Mucosa of descending colon (tissue), 3 donors: ENCODE data around the gene IFNLR1. TPM values are rescaled to one million over a fixed set of nuclear protein-coding genes. Genes with fewer than 3 reads are reported as not detected.
A peak's percentile ranks its signal among the peaks of the same experiment; 100 is the strongest.

ENCODE experiments used
- ATAC-seq: fragments of 200-7000 bp; cut with Tn5 transposase; one replicate; pipeline ENCODE4 v1.9.1; 2020; ENCODE audit warnings: mild to moderate bottlenecking, moderate library complexity
- DNase-seq, 3 donors: peaks; one replicate each; pipeline ENCODE4 v3.0.0-alpha.2; 2020
- H3K36me3 ChIP-seq: fragments of 200-600 bp; one replicate; pipeline ENCODE4 v1.8.0; 2021; ENCODE audit warnings: low read depth, mild to moderate bottlenecking
- H3K4me1 ChIP-seq: fragments of 200-600 bp; one replicate; pipeline ENCODE4 v1.8.0; 2021; ENCODE audit warnings: low read depth, mild to moderate bottlenecking
- H3K4me3 ChIP-seq: fragments of 200-600 bp; one replicate; pipeline ENCODE4 v1.8.0; 2021; ENCODE audit warnings: mild to moderate bottlenecking
- H3K9me3 ChIP-seq: fragments of 200-600 bp; one replicate; pipeline ENCODE4 v1.8.0; 2021; ENCODE audit warnings: mild to moderate bottlenecking
- CTCF ChIP-seq: fragments of 200-600 bp; IDR thresholded peaks from one replicate; pipeline ENCODE4 v1.8.0; 2022; ENCODE audit warnings: antibody characterized with exemption, mild to moderate bottlenecking
- intact Hi-C, 2 donors: fragments of 100-400 bp; cut with DNase I in 1 of 2; cut with micrococcal nuclease in 1 of 2; formaldehyde crosslinking; loops; one replicate each; pipeline versions ENCODE4 v1.11.0 to v1.11.1; 2022; cut with DNase I, micrococcal nuclease
- total RNA-seq, 3 donors: library from RNA; stranded (reverse); fragmentation: NEBNext Ultra II Directional in 2 of 3; extraction: Animal tissue kit (Norgen Biotek cat#: 25700) in 2 of 3; gene quantifications; one replicate each; pipeline versions ENCODE4 v1.2.1 to v1.2.4, GENCODE V29; 2021 to 2023
- donor health status: DM: no; HTN: no; CAD: no; lungs with moderate emphysema.
- donor health status: DM: no; HTN: no; CAD: no.
- donor health status: DM: no; HTN: yes; CAD: no.

IFNLR1 gene
- total RNA-seq, 3 donors from 2014 or later: 5.3 to 24.0 (median 18.8) TPM

- Histone ChIP-seq H3K36me3 (no peaks in the 10 kb centered on the region), H3K9me3 (no peaks in the 10 kb centered on the region), H3K4me1 (peaks cover 24% of the 10 kb centered on the region), H3K4me3 (no peak overlapping the region)
- DNase-seq (peak in 1 of 3 donors; percentile 13), ATAC-seq (no peak)
- intact Hi-C loops: no loop called here
- TF ChIP-seq CTCF: no peak
Observed at GRCh38 chr1:24114753-24115152, 72.3 kb downstream of the IFNLR1 start.

- no peak overlapping the region for H3K4me3 ChIP-seq
- no peak for ATAC-seq
- no peaks in the 10 kb centered on the region for H3K36me3 ChIP-seq
- no peak for TF ChIP-seq CTCF
- H3K4me1 ChIP-seq: peaks cover 23% of the 10 kb centered on the region
- no peaks in the 10 kb centered on the region for H3K9me3 ChIP-seq
- no peak for DNase-seq
- intact Hi-C loops: no loop called here
Observed at GRCh38 chr1:24113641-24114033, 73.5 kb downstream of the IFNLR1 start.

GRCh38 chr1:24111996-24112779 is 74.9 kb downstream of the IFNLR1 start, which contains the start of gene MYOM3:
Gene MYOM3 (minus strand): TSS chr1:24112135. CDS start chr1:24108636, 3,499 bp downstream.
- TF ChIP-seq CTCF: no peak

GRCh38 chr1:24111262-24111995 is 75.7 kb downstream of the IFNLR1 start:
- no peak for DNase-seq
- Histone ChIP-seq H3K9me3 (no peaks in the 10 kb centered on the region), H3K4me1 (peaks cover 9% of the 10 kb centered on the region), H3K36me3 (no peaks in the 10 kb centered on the region), H3K4me3 (no peak overlapping the region)
- TF ChIP-seq CTCF: no peak
- intact Hi-C loops: no loop called here
- ATAC-seq: no peak

More at GRCh38 chr1:24111996-24112779, 74.9 kb downstream of the IFNLR1 start, which contains the start of gene MYOM3:
- ATAC-seq (peak; percentile 76), DNase-seq (peak; percentile 72 to 81 (median 75))
- Histone ChIP-seq H3K36me3 (no peaks in the 10 kb centered on the region), H3K4me1 (peaks cover 13% of the 10 kb centered on the region), H3K4me3 (no peak within 1 kb of the TSS), H3K9me3 (no peaks in the 10 kb centered on the region)
- intact Hi-C loops: no loop called here

- intact Hi-C loops: no loop called here
- ATAC-seq: no peak
Observed at GRCh38 chr1:24110642-24111261, 76.3 kb downstream of the IFNLR1 start.

More at GRCh38 chr1:24110642-24111261, 76.3 kb downstream of the IFNLR1 start:
- DNase-seq: no peak
- H3K4me1 ChIP-seq: peaks cover 9% of the 10 kb centered on the region
- H3K4me3 ChIP-seq: no peak overlapping the region
- no peak for TF ChIP-seq CTCF
- H3K9me3 ChIP-seq: no peaks in the 10 kb centered on the region
- no peaks in the 10 kb centered on the region for H3K36me3 ChIP-seq
